GM12878 (cell line): ENCODE data around the gene NDUFC1. TPM values are rescaled to one million over a fixed set of nuclear protein-coding genes. Genes with fewer than 3 reads are reported as not detected.

Experiments
- ATF3 ChIP-seq: IDR thresholded peaks from 2 replicates; pipeline ENCODE4 v1.6.1; 2011; ENCODE audit warnings: low read depth, mild to moderate bottlenecking, low read length, moderate library complexity, borderline replicate concordance; ENCODE audit errors: extremely low read depth
- BCL11A ChIP-seq: IDR thresholded peaks from 2 replicates; pipeline ENCODE4 v1.6.1; 2011; ENCODE audit warnings: low read depth, low read length
- CREB1 ChIP-seq: IDR thresholded peaks from 2 replicates; pipeline ENCODE4 v1.6.1; 2012; ENCODE audit warnings: low read depth, mild to moderate bottlenecking, inconsistent platforms
- FOXM1 ChIP-seq: IDR thresholded peaks from 2 replicates; pipeline ENCODE4 v1.6.1; 2012; ENCODE audit warnings: low read depth, mild to moderate bottlenecking, inconsistent platforms, low read length, moderate library complexity
- GABPA ChIP-seq: IDR thresholded peaks from 2 replicates; pipeline ENCODE4 v1.6.1; 2014; ENCODE audit warnings: antibody characterized with exemption, low read depth, mild to moderate bottlenecking, inconsistent platforms
- HDGF ChIP-seq: fragments of 450-650 bp; IDR thresholded peaks from 2 replicates; pipeline ENCODE4 v1.6.1; 2016; ENCODE audit warnings: antibody characterized with exemption
- LARP7 ChIP-seq: fragments of 450-650 bp; IDR thresholded peaks from 2 replicates; pipeline ENCODE4 v1.6.1; 2017; ENCODE audit warnings: mild to moderate bottlenecking
- MTA2 ChIP-seq: fragments of 450-650 bp; IDR thresholded peaks from 2 replicates; pipeline ENCODE4 v1.6.1; 2016; ENCODE audit warnings: low read depth, mild to moderate bottlenecking, moderate library complexity
- PKNOX1 ChIP-seq: fragments of 450-650 bp; IDR thresholded peaks from 2 replicates; pipeline ENCODE4 v1.6.1; 2016; ENCODE audit warnings: mild to moderate bottlenecking
- REST ChIP-seq: IDR thresholded peaks from 2 replicates; pipeline ENCODE4 v1.6.1; 2012; ENCODE audit warnings: mild to moderate bottlenecking, low read depth, low read length
- SREBF2 ChIP-seq: IDR thresholded peaks from 2 replicates; pipeline ENCODE4 v1.6.1; 2012; ENCODE audit warnings: mild to moderate bottlenecking, low read length
- STAT3 ChIP-seq: IDR thresholded peaks from 2 replicates; pipeline ENCODE4 v1.6.1; 2011; ENCODE audit warnings: low read depth, low read length, improper control_type of control experiment
- TCF3 ChIP-seq: IDR thresholded peaks from 2 replicates; pipeline ENCODE4 v1.6.1; 2012; ENCODE audit warnings: low read depth, mild to moderate bottlenecking, low read length, borderline replicate concordance; ENCODE audit not compliant: insufficient read depth
- USF2 ChIP-seq: IDR thresholded peaks from 2 replicates; pipeline ENCODE4 v1.6.1; 2011; ENCODE audit warnings: low read depth, low read length, improper control_type of control experiment, borderline replicate concordance
- ZNF384 ChIP-seq: IDR thresholded peaks from 2 replicates; pipeline ENCODE4 v1.6.1; 2012; ENCODE audit warnings: low read depth, mild to moderate bottlenecking, low read length, improper control_type of control experiment, borderline replicate concordance
- ZNF622 ChIP-seq: fragments of 450-650 bp; IDR thresholded peaks from 2 replicates; pipeline ENCODE4 v1.6.1; 2017; ENCODE audit warnings: mild to moderate bottlenecking, inconsistent platforms
- polyA plus RNA-seq, 11 experiments: library from polyadenylated mRNA; depleted of rRNA in 4 of 11; unstranded in 6 of 11; stranded (reverse) in 5 of 11; fragments of >200 nt; fragmentation: Nextera tagmentation in 4 of 11; fragmentation: Illumina TruSeq in 1 of 11; extraction: Ambion mirVana in 4 of 11; extraction: Trizol in 1 of 11; gene quantifications; 1 replicate in 1 of 11; 2 replicates in 10 of 11; pipeline versions ENCODE4 v1.2.1 to v1.2.3, GENCODE V29; 2011 to 2016; ENCODE audit warnings: inconsistent platforms in 2 of 11, missing spikeins in 2 of 11, low read depth in 1 of 11
- total RNA-seq, 4 experiments: library from RNA; depleted of rRNA in 3 of 4; stranded (reverse); fragments of >200 nt in 3 of 4; fragmentation: Illumina TruSeq in 1 of 4; extraction: Trizol in 1 of 4; gene quantifications; 2 replicates each; pipeline versions ENCODE4 v1.2.1 to v1.2.3, GENCODE V29; 2013 to 2021
- TF ChIP-seq, protein P1 (sequence below): fragments of 450-650 bp; IDR thresholded peaks from 2 replicates; pipeline ENCODE4 v1.6.1; 2017; ENCODE audit warnings: mild to moderate bottlenecking
- TF ChIP-seq, protein P2 (sequence below): fragments of 450-650 bp; formaldehyde crosslinking; IDR thresholded peaks from 2 replicates; pipeline ENCODE4 v1.4.0; 2022; ENCODE audit warnings: mild to moderate bottlenecking, moderate library complexity

Gene NDUFC1
- total and polyA plus RNA-seq, 10 of the 15 experiments (the other 5 are each of a cell fraction or from before 2014, with no cell fraction given), result 25.5 to 242 (median 68.9) TPM

DNA sequence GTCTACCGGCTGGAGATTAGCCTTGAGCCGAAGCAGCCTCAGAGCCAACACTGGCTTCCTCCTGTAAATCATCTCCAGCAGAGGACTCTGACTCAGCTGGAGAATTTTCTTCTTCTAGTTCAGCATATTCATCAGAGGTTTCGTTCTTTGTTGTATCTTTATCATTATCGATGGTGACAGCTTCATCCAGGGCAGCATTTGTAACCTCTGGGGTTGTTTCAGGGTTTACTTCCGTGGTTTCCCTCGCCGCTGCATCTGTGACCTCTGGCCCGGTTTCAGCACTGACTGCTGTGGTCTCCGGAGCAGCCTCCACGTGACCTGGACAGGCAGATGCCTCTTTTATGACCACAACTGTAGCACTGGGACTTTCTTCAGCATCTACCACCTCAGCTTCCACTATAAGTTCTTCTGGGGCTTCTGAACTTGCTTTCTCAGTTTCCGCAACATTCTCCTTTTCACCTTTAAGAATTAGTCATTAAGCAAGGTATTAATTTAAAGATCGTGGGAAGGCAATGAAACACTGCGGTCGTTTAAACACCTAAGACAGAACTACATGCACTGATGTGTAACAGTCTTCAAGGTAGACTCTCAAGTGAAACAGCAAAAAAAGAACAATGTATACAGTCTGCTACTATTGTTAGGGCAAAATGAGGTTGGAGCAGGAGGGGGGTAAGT is 35.6 kb downstream of the NDUFC1 start (continued):
- TF ChIP-seq PKNOX1, result peak; percentile 78
- peak; percentile 90 for TF ChIP-seq FOXM1
- 0 out of 2 replicates have a peak, but pooled peaks have one; percentile 38 for TF ChIP-seq REST
- TF ChIP-seq, protein P1, sequence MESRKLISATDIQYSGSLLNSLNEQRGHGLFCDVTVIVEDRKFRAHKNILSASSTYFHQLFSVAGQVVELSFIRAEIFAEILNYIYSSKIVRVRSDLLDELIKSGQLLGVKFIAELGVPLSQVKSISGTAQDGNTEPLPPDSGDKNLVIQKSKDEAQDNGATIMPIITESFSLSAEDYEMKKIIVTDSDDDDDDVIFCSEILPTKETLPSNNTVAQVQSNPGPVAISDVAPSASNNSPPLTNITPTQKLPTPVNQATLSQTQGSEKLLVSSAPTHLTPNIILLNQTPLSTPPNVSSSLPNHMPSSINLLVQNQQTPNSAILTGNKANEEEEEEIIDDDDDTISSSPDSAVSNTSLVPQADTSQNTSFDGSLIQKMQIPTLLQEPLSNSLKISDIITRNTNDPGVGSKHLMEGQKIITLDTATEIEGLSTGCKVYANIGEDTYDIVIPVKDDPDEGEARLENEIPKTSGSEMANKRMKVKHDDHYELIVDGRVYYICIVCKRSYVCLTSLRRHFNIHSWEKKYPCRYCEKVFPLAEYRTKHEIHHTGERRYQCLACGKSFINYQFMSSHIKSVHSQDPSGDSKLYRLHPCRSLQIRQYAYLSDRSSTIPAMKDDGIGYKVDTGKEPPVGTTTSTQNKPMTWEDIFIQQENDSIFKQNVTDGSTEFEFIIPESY, result no peak
- TF ChIP-seq TCF3, result peak; percentile 64
- TF ChIP-seq GABPA, result peak; percentile 66; the same call in 1 of the 2 replicates
- TF ChIP-seq ATF3, result peak; percentile 82; the same call in 1 of the 2 replicates
- TF ChIP-seq MTA2, result peak; percentile 88
- TF ChIP-seq USF2, result peak; percentile 92
- peak; percentile 71; the same call in 1 of the 2 replicates for TF ChIP-seq STAT3
- TF ChIP-seq ZNF622, result no peak
- TF ChIP-seq LARP7, result no peak
- TF ChIP-seq, protein P2, sequence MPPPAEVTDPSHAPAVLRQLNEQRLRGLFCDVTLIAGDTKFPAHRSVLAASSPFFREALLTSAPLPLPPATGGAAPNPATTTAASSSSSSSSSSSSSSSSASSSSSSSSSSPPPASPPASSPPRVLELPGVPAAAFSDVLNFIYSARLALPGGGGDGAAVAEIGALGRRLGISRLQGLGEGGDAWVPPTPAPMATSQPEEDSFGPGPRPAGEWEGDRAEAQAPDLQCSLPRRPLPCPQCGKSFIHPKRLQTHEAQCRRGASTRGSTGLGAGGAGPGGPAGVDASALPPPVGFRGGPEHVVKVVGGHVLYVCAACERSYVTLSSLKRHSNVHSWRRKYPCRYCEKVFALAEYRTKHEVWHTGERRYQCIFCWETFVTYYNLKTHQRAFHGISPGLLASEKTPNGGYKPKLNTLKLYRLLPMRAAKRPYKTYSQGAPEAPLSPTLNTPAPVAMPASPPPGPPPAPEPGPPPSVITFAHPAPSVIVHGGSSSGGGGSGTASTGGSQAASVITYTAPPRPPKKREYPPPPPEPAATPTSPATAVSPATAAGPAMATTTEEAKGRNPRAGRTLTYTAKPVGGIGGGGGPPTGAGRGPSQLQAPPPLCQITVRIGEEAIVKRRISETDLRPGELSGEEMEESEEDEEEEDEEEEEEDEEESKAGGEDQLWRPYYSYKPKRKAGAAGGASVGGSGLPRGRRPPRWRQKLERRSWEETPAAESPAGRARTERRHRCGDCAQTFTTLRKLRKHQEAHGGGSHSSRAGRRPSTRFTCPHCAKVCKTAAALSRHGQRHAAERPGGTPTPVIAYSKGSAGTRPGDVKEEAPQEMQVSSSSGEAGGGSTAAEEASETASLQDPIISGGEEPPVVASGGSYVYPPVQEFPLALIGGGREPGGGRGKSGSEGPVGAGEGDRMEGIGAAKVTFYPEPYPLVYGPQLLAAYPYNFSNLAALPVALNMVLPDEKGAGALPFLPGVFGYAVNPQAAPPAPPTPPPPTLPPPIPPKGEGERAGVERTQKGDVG, result no peak
- TF ChIP-seq BCL11A, result peak; percentile 72; the same call in 1 of the 2 replicates
- no peak for TF ChIP-seq ZNF384
- peak; percentile 75 for TF ChIP-seq CREB1
- TF ChIP-seq HDGF, result no peak
- TF ChIP-seq SREBF2, result no peak
